ENCODE measurements around the gene GPBP1L1. TPM values are rescaled to one million over a fixed set of nuclear protein-coding genes. Genes with fewer than 3 reads are reported as not detected.

GPBP1L1 gene
- total and polyA plus RNA-seq, 2 of the 13 experiments (the other 11 are each of a cell fraction or from before 2014, with no cell fraction given), result 45.9 to 86.1 TPM

- TF ChIP-seq ZNF720 (CRISPR knock-in tag; IDR thresholded peaks at IDR 0.05), result no peak; the same call in 1 of the 2 replicates
- peak; percentile 56; the same call in 1 of the 2 replicates for TF ChIP-seq ZNF709 (CRISPR knock-in tag; IDR thresholded peaks at IDR 0.05)
- peak; percentile 28; the same call in 1 of the 2 replicates for TF ChIP-seq ZNF891 (CRISPR knock-in tag; IDR thresholded peaks at IDR 0.05)
- no peak for TF ChIP-seq MBNL3 (CRISPR knock-in tag; conservative IDR thresholded peaks at IDR 0.05)
- no peak for TF ChIP-seq ZNF597 (CRISPR knock-in tag; IDR thresholded peaks at IDR 0.05)
- no peak for TF ChIP-seq BHLHE40 (IDR thresholded peaks at IDR 0.05; ENCODE audit: low read length)
- no peak for TF ChIP-seq ZNF225 (CRISPR knock-in tag; IDR thresholded peaks at IDR 0.05)
- no peak; the same call in 1 of the 2 replicates for TF ChIP-seq IRF9 (CRISPR knock-in tag; IDR thresholded peaks at IDR 0.05; ENCODE audit: borderline replicate concordance)
- TF ChIP-seq ZNF431 (CRISPR knock-in tag; IDR thresholded peaks at IDR 0.05; ENCODE audit: borderline replicate concordance, low read depth), result peak; percentile 69
- TF ChIP-seq FOXA3 (CRISPR knock-in tag; IDR thresholded peaks at IDR 0.05), result no peak
- no peak for TF ChIP-seq ZNF883 (CRISPR knock-in tag; IDR thresholded peaks at IDR 0.05; ENCODE audit: not compliant biosample characterization)
- no peak for TF ChIP-seq PAX8 (CRISPR knock-in tag; IDR thresholded peaks at IDR 0.05; ENCODE audit: borderline replicate concordance)
- TF ChIP-seq CBFB (CRISPR knock-in tag; IDR thresholded peaks at IDR 0.05), result no peak
- TF ChIP-seq MIXL1 (CRISPR knock-in tag; IDR thresholded peaks at IDR 0.05), result no peak; the same call in 1 of the 2 replicates
- TF ChIP-seq MXI1 (IDR thresholded peaks at IDR 0.05; ENCODE audit: borderline replicate concordance, low read depth, low read length), result no peak; the same call in 1 of the 3 replicates
- TF ChIP-seq, protein P1, sequence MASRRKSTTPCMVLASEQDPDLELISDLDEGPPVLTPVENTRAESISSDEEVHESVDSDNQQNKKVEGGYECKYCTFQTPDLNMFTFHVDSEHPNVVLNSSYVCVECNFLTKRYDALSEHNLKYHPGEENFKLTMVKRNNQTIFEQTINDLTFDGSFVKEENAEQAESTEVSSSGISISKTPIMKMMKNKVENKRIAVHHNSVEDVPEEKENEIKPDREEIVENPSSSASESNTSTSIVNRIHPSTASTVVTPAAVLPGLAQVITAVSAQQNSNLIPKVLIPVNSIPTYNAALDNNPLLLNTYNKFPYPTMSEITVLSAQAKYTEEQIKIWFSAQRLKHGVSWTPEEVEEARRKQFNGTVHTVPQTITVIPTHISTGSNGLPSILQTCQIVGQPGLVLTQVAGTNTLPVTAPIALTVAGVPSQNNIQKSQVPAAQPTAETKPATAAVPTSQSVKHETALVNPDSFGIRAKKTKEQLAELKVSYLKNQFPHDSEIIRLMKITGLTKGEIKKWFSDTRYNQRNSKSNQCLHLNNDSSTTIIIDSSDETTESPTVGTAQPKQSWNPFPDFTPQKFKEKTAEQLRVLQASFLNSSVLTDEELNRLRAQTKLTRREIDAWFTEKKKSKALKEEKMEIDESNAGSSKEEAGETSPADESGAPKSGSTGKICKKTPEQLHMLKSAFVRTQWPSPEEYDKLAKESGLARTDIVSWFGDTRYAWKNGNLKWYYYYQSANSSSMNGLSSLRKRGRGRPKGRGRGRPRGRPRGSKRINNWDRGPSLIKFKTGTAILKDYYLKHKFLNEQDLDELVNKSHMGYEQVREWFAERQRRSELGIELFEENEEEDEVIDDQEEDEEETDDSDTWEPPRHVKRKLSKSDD (CRISPR knock-in tag; IDR thresholded peaks at IDR 0.05; ENCODE audit: low read depth), result no peak; the same call in 1 of the 2 replicates
- no peak for TF ChIP-seq CEBPB (IDR thresholded peaks at IDR 0.05; ENCODE audit: borderline replicate concordance, low read depth, low read length)
- TF ChIP-seq ZNF34 (CRISPR knock-in tag; IDR thresholded peaks at IDR 0.05; ENCODE audit: borderline replicate concordance), result no peak
- no peak for TF ChIP-seq SNAPC5 (CRISPR knock-in tag; IDR thresholded peaks at IDR 0.05; ENCODE audit: borderline replicate concordance)
- TF ChIP-seq BRCA1 (CRISPR knock-in tag; IDR thresholded peaks at IDR 0.05), result peak; percentile 53; the same call in 1 of the 2 replicates
- 0 out of 2 replicates have a peak, but pooled peaks have one; percentile 54 for TF ChIP-seq ZNF83 (CRISPR knock-in tag; IDR thresholded peaks at IDR 0.05; ENCODE audit: borderline replicate concordance)
- peak; percentile 81; the same call in 1 of the 2 replicates for TF ChIP-seq PATZ1 (CRISPR knock-in tag; IDR thresholded peaks at IDR 0.05)
- peak; percentile 27; the same call in 1 of the 2 replicates for TF ChIP-seq FOXK1 (CRISPR knock-in tag; IDR thresholded peaks at IDR 0.05; ENCODE audit: borderline replicate concordance, low read depth)
These were observed 102.5 kb downstream of the GPBP1L1 start, which contains the start of gene NASP (continued) for GRCh38 chr1:45583666-45584350.
